H1 (cell line): Measurements from ENCODE around the gene SMAD1. TPM values are rescaled to one million over a fixed set of nuclear protein-coding genes. Genes with fewer than 3 reads are reported as not detected.

ENCODE experiments used
- CTCF ChIA-PET: fragments of 300-600 bp; sonication (Branson Sonifier 250); formaldehyde crosslinking; loops from one replicate; lab custom pipeline; 2021; ENCODE audit not compliant: partially characterized antibody; lab: Charles Lee
- POLR2A ChIA-PET: fragments of 300-600 bp; sonication (Branson Sonifier 250); formaldehyde crosslinking; loops from one replicate; lab custom pipeline; 2021; ENCODE audit warnings: inconsistent platforms; ENCODE audit not compliant: partially characterized antibody; lab: Charles Lee
- DNase-seq, 2 experiments: peaks; one replicate each; pipeline versions ENCODE4 v3.0.0 to v3.0.0-alpha.2; 2010 to 2022; ENCODE audit warnings: low spot score in 2 of 2, low read depth in 1 of 2, mixed read lengths in 1 of 2
- FAIRE-seq: peaks from 2 replicates; lab custom pipeline; 2011; peaks lifted over from hg19 to GRCh38; lab: Jason Lieb, UNC
- H2AFZ ChIP-seq: 2 replicates; pipeline ENCODE4 v1.8.1; 2012; ENCODE audit warnings: low read length, inconsistent platforms
- H2AK5ac ChIP-seq: 2 replicates; pipeline ENCODE4 v1.6.1; 2013; ENCODE audit warnings: low read depth, low read length
- H2BK120ac ChIP-seq: replicated peaks from 2 replicates; pipeline ENCODE3; 2013; ENCODE audit warnings: low read depth, low read length, inconsistent platforms
- H2BK12ac ChIP-seq: 2 replicates; pipeline ENCODE4 v1.6.1; 2013; ENCODE audit warnings: low read depth, low read length
- H2BK15ac ChIP-seq: 2 replicates; pipeline ENCODE4 v1.6.1; 2013; ENCODE audit warnings: low read length
- H2BK20ac ChIP-seq: 2 replicates; pipeline ENCODE4 v1.6.1; 2013; ENCODE audit warnings: low read length
- H2BK5ac ChIP-seq: 2 replicates; pipeline ENCODE4 v1.6.1; 2013; ENCODE audit warnings: low read depth, low read length
- H3K14ac ChIP-seq: 2 replicates; pipeline ENCODE4 v1.6.1; 2013; ENCODE audit warnings: inconsistent platforms; ENCODE audit not compliant: insufficient read length
- H3K18ac ChIP-seq: 2 replicates; pipeline ENCODE4 v1.6.1; 2013; ENCODE audit warnings: low read length; ENCODE audit errors: extremely low read depth
- H3K23ac ChIP-seq: 2 replicates; pipeline ENCODE4 v1.6.1; 2013; ENCODE audit warnings: inconsistent platforms; ENCODE audit not compliant: insufficient read length
- H3K23me2 ChIP-seq: 2 replicates; pipeline ENCODE4 v1.6.1; 2013; ENCODE audit warnings: low read depth, low read length
- H3K27ac ChIP-seq: 2 replicates; pipeline ENCODE4 v1.6.1; 2011; ENCODE audit warnings: low read depth, low read length, inconsistent platforms
- H3K27me3 ChIP-seq, 4 experiments: replicated peaks in 1 of 4; 1 replicate in 1 of 4; 2 replicates in 3 of 4; pipeline versions ENCODE4 v1.6.1 to v1.8.1; 2011 to 2013; ENCODE audit warnings: low read length in 3 of 4, mild to moderate bottlenecking in 3 of 4, inconsistent platforms in 2 of 4, mixed read lengths in 2 of 4, moderate library complexity in 1 of 4; ENCODE audit not compliant: control insufficient read depth in 3 of 4, insufficient read depth in 3 of 4; ENCODE audit errors: extremely low read depth in 1 of 4
- H3K36me3 ChIP-seq, 4 experiments: 2 replicates each; pipeline versions ENCODE4 v1.6.1 to v1.8.1; 2011 to 2013; ENCODE audit warnings: mild to moderate bottlenecking in 4 of 4, low read length in 3 of 4, moderate library complexity in 2 of 4, control low read depth in 1 of 4, inconsistent platforms in 1 of 4; ENCODE audit not compliant: insufficient read depth in 4 of 4, control insufficient read depth in 2 of 4
- H3K4ac ChIP-seq: replicated peaks from 2 replicates; pipeline ENCODE3; 2013; ENCODE audit warnings: low read length, low read depth, mixed read lengths, inconsistent platforms; ENCODE audit not compliant: insufficient read length
- H3K4me1 ChIP-seq, 4 experiments: replicated peaks in 1 of 4; 1 replicate in 1 of 4; 2 replicates in 3 of 4; pipeline versions ENCODE4 v1.6.1 to v1.8.1; 2011 to 2013; ENCODE audit warnings: low read length in 3 of 4, inconsistent platforms in 2 of 4, mixed read lengths in 1 of 4; ENCODE audit not compliant: insufficient read depth in 4 of 4, control insufficient read depth in 3 of 4
- H3K4me2 ChIP-seq, 2 experiments: 2 replicates each; pipeline versions ENCODE4 v1.6.1 to v1.8.1; 2011 to 2013; ENCODE audit warnings: low read depth in 2 of 2, low read length in 2 of 2, control low read depth in 1 of 2, inconsistent platforms in 1 of 2, mild to moderate bottlenecking in 1 of 2; ENCODE audit not compliant: insufficient read depth in 1 of 2
- H3K4me3 ChIP-seq, 4 experiments: fragments of 200-600, 300-600 bp in 1 of 4; sonication (generic), shearing (Covaris generic), sonication (Bioruptor Twin) in 1 of 4; 2 replicates each; pipeline versions ENCODE4 v1.5.1 to v1.8.1; 2011 to 2016; ENCODE audit warnings: low read length in 4 of 4, low read depth in 3 of 4, control low read depth in 2 of 4, inconsistent platforms in 2 of 4, mild to moderate bottlenecking in 2 of 4, mixed read lengths in 1 of 4, moderate library complexity in 1 of 4; ENCODE audit not compliant: insufficient read depth in 2 of 4; ENCODE audit errors: extremely low read depth in 1 of 4
- H3K56ac ChIP-seq: replicated peaks from 2 replicates; pipeline ENCODE3; 2013; ENCODE audit warnings: low read depth, mild to moderate bottlenecking, mixed read lengths, low read length, inconsistent platforms; ENCODE audit not compliant: insufficient read length
- H3K79me1 ChIP-seq: 2 replicates; pipeline ENCODE4 v1.6.1; 2013; ENCODE audit warnings: low read depth, low read length, control low read depth
- H3K79me2 ChIP-seq, 2 experiments: 2 replicates each; pipeline versions ENCODE4 v1.6.1 to v1.8.1; 2012 to 2013; ENCODE audit warnings: low read length in 2 of 2, mild to moderate bottlenecking in 2 of 2, inconsistent platforms in 1 of 2; ENCODE audit not compliant: insufficient read depth in 2 of 2, control insufficient read depth in 1 of 2
- H3K9ac ChIP-seq, 4 experiments: replicated peaks in 1 of 4; 1 replicate in 1 of 4; 2 replicates in 3 of 4; pipeline versions ENCODE4 v1.6.1 to v1.8.1; 2011 to 2013; ENCODE audit warnings: low read depth in 3 of 4, low read length in 3 of 4, control low read depth in 2 of 4, mild to moderate bottlenecking in 2 of 4, moderate library complexity in 2 of 4, inconsistent platforms in 1 of 4; ENCODE audit errors: extremely low read depth in 1 of 4
- H3K9me3 ChIP-seq, 2 experiments: 2 replicates each; pipeline versions ENCODE4 v1.6.1 to v1.8.1; 2012 to 2013; ENCODE audit warnings: mild to moderate bottlenecking in 2 of 2, moderate library complexity in 2 of 2, control low read depth in 1 of 2, inconsistent platforms in 1 of 2, low read depth in 1 of 2, low read length in 1 of 2, mixed read lengths in 1 of 2; ENCODE audit not compliant: insufficient read depth in 2 of 2
- H4K20me1 ChIP-seq, 2 experiments: replicated peaks in 1 of 2; 2 replicates each; pipeline versions ENCODE3 to v1.8.1; 2011 to 2013; ENCODE audit warnings: inconsistent platforms in 2 of 2, low read length in 2 of 2, mild to moderate bottlenecking in 1 of 2; ENCODE audit not compliant: insufficient read depth in 2 of 2, control insufficient read depth in 1 of 2
- H4K5ac ChIP-seq: 2 replicates; pipeline ENCODE4 v1.6.1; 2013; ENCODE audit warnings: low read length, low read depth, mixed read lengths, inconsistent platforms; ENCODE audit not compliant: insufficient read length
- H4K8ac ChIP-seq: 2 replicates; pipeline ENCODE4 v1.8.0; 2013; ENCODE audit warnings: mild to moderate bottlenecking, moderate library complexity, low read length, inconsistent platforms; ENCODE audit not compliant: insufficient read depth; ENCODE audit errors: extremely low read depth
- H4K91ac ChIP-seq: replicated peaks from 2 replicates; pipeline ENCODE3; 2013; ENCODE audit warnings: low read length, mixed read lengths, inconsistent platforms; ENCODE audit not compliant: insufficient read length
- CHD2 ChIP-seq: IDR thresholded peaks from 2 replicates; pipeline ENCODE4 v1.6.1; 2012; ENCODE audit warnings: low read length, improper control_type of control experiment
- EP300 ChIP-seq, 2 experiments: IDR thresholded peaks; 1 replicate in 1 of 2; 2 replicates in 1 of 2; pipeline ENCODE4 v1.6.1; 2011 to 2012; ENCODE audit warnings: low read depth in 2 of 2, low read length in 2 of 2, mild to moderate bottlenecking in 2 of 2, borderline replicate concordance in 1 of 2, inconsistent platforms in 1 of 2, moderate library complexity in 1 of 2
- FOSL1 ChIP-seq: IDR thresholded peaks from 2 replicates; pipeline ENCODE4 v1.6.1; 2011; ENCODE audit warnings: mild to moderate bottlenecking, low read depth, low read length, moderate library complexity; ENCODE audit not compliant: insufficient read depth
- POLR2A ChIP-seq, 2 experiments: IDR thresholded peaks; 1 replicate in 1 of 2; 2 replicates in 1 of 2; pipeline ENCODE4 v1.6.1; 2011; ENCODE audit warnings: low read depth in 2 of 2, low read length in 2 of 2, mild to moderate bottlenecking in 2 of 2; ENCODE audit errors: control extremely low read depth in 1 of 2
- RNF2 ChIP-seq: fragments of 200-900, 300-1000 bp; sonication (generic); IDR thresholded peaks from 2 replicates; pipeline ENCODE4 v1.7.1; 2016; ENCODE audit warnings: borderline replicate concordance, low read depth, mild to moderate bottlenecking, antibody characterized with exemption, low read length; ENCODE audit not compliant: poor library complexity, severe bottlenecking; ENCODE audit errors: missing control alignments
- WGBS, 2 experiments: shearing (Covaris generic) in 1 of 2; methylation state at CpG; one replicate each; pipeline versions ENCODE4 v1.1.6 to v1.1.7; 2013 to 2015; ENCODE audit warnings: low lambda C conversion rate in 2 of 2, mixed read lengths in 2 of 2, inconsistent platforms in 1 of 2, low coverage in 1 of 2, missing lambda C conversion rate in 1 of 2; ENCODE audit not compliant: insufficient replicate concordance in 2 of 2, insufficient coverage in 1 of 2, insufficient read length in 1 of 2; ENCODE audit errors: extremely low coverage in 1 of 2, missing lambda C conversion rate in 1 of 2; 5-methylcytosine and 5-hydroxymethylcytosine counted together
- polyA plus RNA-seq, 7 experiments: library from polyadenylated mRNA; depleted of rRNA in 3 of 7; stranded (reverse) in 5 of 7; unstranded in 2 of 7; fragments of >200 nt in 5 of 7; fragments of 200-250 nt in 2 of 7; gene quantifications; 1 replicate in 5 of 7; 2 replicates in 1 of 7; 4 replicates in 1 of 7; pipeline versions ENCODE4 v1.2.1 to v1.2.3, GENCODE V29; 2011 to 2013; ENCODE audit warnings: missing spikeins in 2 of 7, mixed read lengths in 2 of 7
- total RNA-seq: library from RNA; stranded (reverse); fragmentation: NEBNext Ultra II Directional; extraction: Animal tissue kit (Norgen Biotek cat#: 25700); gene quantifications from 2 replicates; pipeline ENCODE4 v1.2.1, GENCODE V29; 2021
- TF ChIP-seq, protein P1 (sequence below), 3 experiments: IDR thresholded peaks; 1 replicate in 2 of 3; 2 replicates in 1 of 3; pipeline versions ENCODE4 v1.5.1 to v1.6.1; 2011; ENCODE audit warnings: low read length in 3 of 3, mild to moderate bottlenecking in 3 of 3, inconsistent platforms in 2 of 3, low read depth in 1 of 3, moderate library complexity in 1 of 3; ENCODE audit not compliant: insufficient read depth in 1 of 3; ENCODE audit errors: control extremely low read depth in 1 of 3
- TF ChIP-seq, protein P2 (sequence below): IDR thresholded peaks from 2 replicates; pipeline ENCODE4 v1.6.1; 2011; ENCODE audit warnings: low read length, improper control_type of control experiment

The SMAD1 gene
- total and polyA plus RNA-seq, 2 of the 8 experiments (the other 6 are each of a cell fraction or from before 2014, with no cell fraction given) = 22.6 to 25.3 TPM

DNA sequence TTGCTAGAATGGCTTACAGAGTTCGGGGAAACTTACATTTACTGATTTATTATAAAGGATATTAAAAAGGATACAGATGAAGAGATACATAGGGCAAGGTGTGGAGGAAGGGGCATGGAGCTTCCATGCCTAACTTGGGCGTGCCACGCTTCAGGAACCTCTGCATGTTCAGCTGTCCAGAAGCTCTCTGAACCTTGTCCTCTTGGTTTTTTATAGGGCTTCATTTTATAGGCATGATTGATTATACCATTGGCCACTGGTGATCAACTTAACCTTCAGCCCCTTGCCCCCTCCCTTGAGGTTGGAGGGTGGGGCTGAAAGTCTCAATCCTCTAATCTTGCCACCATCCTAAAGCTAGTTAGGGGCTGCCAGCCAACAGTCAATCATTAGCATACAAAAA, 10.7 kb downstream of the SMAD1 start:
- Histone ChIP-seq H3K9ac (no peak overlapping the region), H3K4me2 (no peak overlapping the region), H3K36me3 (no peaks in the 10 kb centered on the region), H2BK15ac (no peak overlapping the region), H2AK5ac (no peak overlapping the region), H3K4ac (no peak overlapping the region), H3K79me2 (peaks cover 0 to 75% of the 10 kb centered on the region in 2 experiments; a peak in 2 of 4 replicates), H3K56ac (no peak overlapping the region), H3K27ac (no peak overlapping the region), H3K9me3 (no peaks in the 10 kb centered on the region), H3K4me1 (peaks cover 0 to 3% (median 0%) of the 10 kb centered on the region in 4 experiments; a peak in 2 of 7 replicates), H3K23me2 (no peaks in the 10 kb centered on the region), H2BK5ac (no peak overlapping the region), H3K79me1 (no peaks in the 10 kb centered on the region; the same call in 1 of the 2 replicates), H3K27me3 (no peaks in the 10 kb centered on the region), H2BK12ac (no peak overlapping the region), H3K18ac (no peak overlapping the region), H2AFZ (no peak overlapping the region), H2BK20ac (no peak overlapping the region), H4K5ac (no peak overlapping the region), H4K91ac (no peak overlapping the region), H2BK120ac (no peak overlapping the region), H3K4me3 (no peak overlapping the region), H3K14ac (no peak overlapping the region), H4K20me1 (no peaks in the 10 kb centered on the region), H4K8ac (no peak overlapping the region), H3K23ac (no peak overlapping the region)
- 97% methylated on average over 3 of the region's 3 CpGs; no CpG with 5 or more reads in 1 of the 2 experiments for WGBS, 2 experiments
- ChIA-PET CTCF (interaction anchor here (0.6 to 1.0 kb wide), 3 partner anchors 12 to 259 kb away, joined by 3 to 4 read pairs (median 3); no protein-coding TSS in a partner anchor), POLR2A (no interaction called here)
- DNase-seq (no peak), FAIRE-seq (no peak)
- TF ChIP-seq RNF2 (no peak), FOSL1 (no peak), EP300 (IDR thresholded peaks at IDR 0.05; ENCODE audit: borderline replicate concordance in 1 of 2, low read depth in 2 of 2, low read length in 2 of 2) (no peak), CHD2 (no peak), POLR2A (IDR thresholded peaks at IDR 0.05; ENCODE audit: control extremely low read depth in 1 of 2, low read depth in 2 of 2, low read length in 2 of 2) (no peak)
- TF ChIP-seq, protein P1, sequence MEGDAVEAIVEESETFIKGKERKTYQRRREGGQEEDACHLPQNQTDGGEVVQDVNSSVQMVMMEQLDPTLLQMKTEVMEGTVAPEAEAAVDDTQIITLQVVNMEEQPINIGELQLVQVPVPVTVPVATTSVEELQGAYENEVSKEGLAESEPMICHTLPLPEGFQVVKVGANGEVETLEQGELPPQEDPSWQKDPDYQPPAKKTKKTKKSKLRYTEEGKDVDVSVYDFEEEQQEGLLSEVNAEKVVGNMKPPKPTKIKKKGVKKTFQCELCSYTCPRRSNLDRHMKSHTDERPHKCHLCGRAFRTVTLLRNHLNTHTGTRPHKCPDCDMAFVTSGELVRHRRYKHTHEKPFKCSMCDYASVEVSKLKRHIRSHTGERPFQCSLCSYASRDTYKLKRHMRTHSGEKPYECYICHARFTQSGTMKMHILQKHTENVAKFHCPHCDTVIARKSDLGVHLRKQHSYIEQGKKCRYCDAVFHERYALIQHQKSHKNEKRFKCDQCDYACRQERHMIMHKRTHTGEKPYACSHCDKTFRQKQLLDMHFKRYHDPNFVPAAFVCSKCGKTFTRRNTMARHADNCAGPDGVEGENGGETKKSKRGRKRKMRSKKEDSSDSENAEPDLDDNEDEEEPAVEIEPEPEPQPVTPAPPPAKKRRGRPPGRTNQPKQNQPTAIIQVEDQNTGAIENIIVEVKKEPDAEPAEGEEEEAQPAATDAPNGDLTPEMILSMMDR (IDR thresholded peaks at IDR 0.05; ENCODE audit: control extremely low read depth in 1 of 3, insufficient read depth in 1 of 3, low read depth in 1 of 3, low read length in 3 of 3) = no peak
- TF ChIP-seq, protein P2, sequence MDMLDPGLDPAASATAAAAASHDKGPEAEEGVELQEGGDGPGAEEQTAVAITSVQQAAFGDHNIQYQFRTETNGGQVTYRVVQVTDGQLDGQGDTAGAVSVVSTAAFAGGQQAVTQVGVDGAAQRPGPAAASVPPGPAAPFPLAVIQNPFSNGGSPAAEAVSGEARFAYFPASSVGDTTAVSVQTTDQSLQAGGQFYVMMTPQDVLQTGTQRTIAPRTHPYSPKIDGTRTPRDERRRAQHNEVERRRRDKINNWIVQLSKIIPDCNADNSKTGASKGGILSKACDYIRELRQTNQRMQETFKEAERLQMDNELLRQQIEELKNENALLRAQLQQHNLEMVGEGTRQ = no peak
